SK-N-SH treated with all-trans-retinoic acid at 6 μM for 48 hours (cell line): ENCODE results near the gene SLC35C1.

Experiments used
- ATAC-seq: fragments of 200-7000 bp; cut with Tn5 transposase; 3 replicates; pipeline ENCODE4 v1.9.1; 2020; ENCODE audit warnings: mild to moderate bottlenecking, moderate library complexity
- ARNTL ChIP-seq: fragments of 450-650 bp; formaldehyde crosslinking; IDR thresholded peaks from 2 replicates; pipeline ENCODE4 v1.5.0; 2020; ENCODE audit warnings: low read depth, mild to moderate bottlenecking, moderate library complexity, borderline replicate concordance
- BACH2 ChIP-seq: fragments of 250-450 bp; sonication (Bioruptor Pico); IDR thresholded peaks from 2 replicates; pipeline ENCODE4 v1.9.0; 2021; ENCODE audit warnings: mild to moderate bottlenecking, borderline replicate concordance
- CREB5 ChIP-seq: fragments of 250-450 bp; sonication (Bioruptor Pico); IDR thresholded peaks from 2 replicates; pipeline ENCODE4 v1.5.1; 2020; ENCODE audit warnings: low read depth, mild to moderate bottlenecking, moderate library complexity
- CSDC2 ChIP-seq: fragments of 250-450 bp; sonication (Bioruptor Pico); IDR thresholded peaks from 2 replicates; pipeline ENCODE4 v1.5.0; 2020; ENCODE audit warnings: mild to moderate bottlenecking, moderate library complexity
- CSRNP3 ChIP-seq: fragments of 250-450 bp; sonication (Bioruptor Pico); IDR thresholded peaks from 2 replicates; pipeline ENCODE4 v1.5.1; 2021; ENCODE audit warnings: mild to moderate bottlenecking, moderate library complexity
- GLIS3 ChIP-seq: fragments of 250-450 bp; sonication (Bioruptor Pico); IDR thresholded peaks from 2 replicates; pipeline ENCODE4 v1.5.0; 2020; ENCODE audit warnings: mild to moderate bottlenecking, moderate library complexity
- PATZ1 ChIP-seq: fragments of 250-450 bp; sonication (Bioruptor Pico); IDR thresholded peaks from 2 replicates; pipeline ENCODE4 v1.8.0; 2020; ENCODE audit warnings: mild to moderate bottlenecking, moderate library complexity, borderline replicate concordance
- RARB ChIP-seq: fragments of 250-450 bp; sonication (Bioruptor Pico); IDR thresholded peaks from 2 replicates; pipeline ENCODE4 v1.8.0; 2021; ENCODE audit warnings: mild to moderate bottlenecking, moderate library complexity
- SNAI2 ChIP-seq: fragments of 250-450 bp; sonication (Bioruptor Pico); IDR thresholded peaks from 2 replicates; pipeline ENCODE4 v1.5.0; 2020; ENCODE audit warnings: mild to moderate bottlenecking, moderate library complexity
- TCF4 ChIP-seq: fragments of 250-450 bp; sonication (Bioruptor Pico); IDR thresholded peaks from 2 replicates; pipeline ENCODE4 v1.8.0; 2021; ENCODE audit warnings: mild to moderate bottlenecking, moderate library complexity, borderline replicate concordance
- TOX ChIP-seq: fragments of 250-450 bp; sonication (Bioruptor Pico); IDR thresholded peaks from 2 replicates; pipeline ENCODE4 v1.8.0; 2021; ENCODE audit warnings: mild to moderate bottlenecking, moderate library complexity, borderline replicate concordance
- TSHZ2 ChIP-seq: fragments of 250-450 bp; sonication (Bioruptor Pico); IDR thresholded peaks from 2 replicates; pipeline ENCODE4 v1.5.0; 2020; ENCODE audit warnings: mild to moderate bottlenecking, moderate library complexity
- ZC3H10 ChIP-seq: fragments of 250-450 bp; sonication (Bioruptor Pico); IDR thresholded peaks from 2 replicates; pipeline ENCODE4 v1.5.1; 2021; ENCODE audit warnings: mild to moderate bottlenecking, moderate library complexity
- ZFP3 ChIP-seq: fragments of 250-450 bp; sonication (Bioruptor Pico); IDR thresholded peaks from 2 replicates; pipeline ENCODE4 v1.5.0; 2020; ENCODE audit warnings: mild to moderate bottlenecking, moderate library complexity
- ZFP30 ChIP-seq: fragments of 450-650 bp; formaldehyde crosslinking; IDR thresholded peaks from 2 replicates; pipeline ENCODE4 v1.5.0; 2022; ENCODE audit warnings: mild to moderate bottlenecking, moderate library complexity
- ZNF565 ChIP-seq: fragments of 450-650 bp; formaldehyde crosslinking; conservative IDR thresholded peaks from 2 replicates; pipeline ENCODE4 v1.5.0; 2020; ENCODE audit warnings: low read depth, mild to moderate bottlenecking, moderate library complexity
- ZNF70 ChIP-seq: fragments of 450-650 bp; formaldehyde crosslinking; IDR thresholded peaks from 2 replicates; pipeline ENCODE4 v1.5.0; 2020; ENCODE audit warnings: mild to moderate bottlenecking, moderate library complexity
- ZNF8 ChIP-seq: fragments of 450-650 bp; formaldehyde crosslinking; IDR thresholded peaks from 2 replicates; pipeline ENCODE4 v1.5.0; 2020; ENCODE audit warnings: mild to moderate bottlenecking, moderate library complexity

Gene SLC35C1

GRCh38 chr11:45774786-45775185 lies 30.2 kb upstream of the SLC35C1 start (continued):
- TF ChIP-seq ARNTL (CRISPR knock-in tag) (no peak), RARB (CRISPR knock-in tag) (no peak)

- no peak for ATAC-seq
- TF ChIP-seq CSRNP3 (CRISPR knock-in tag) = no peak
- TF ChIP-seq ZFP30 (CRISPR knock-in tag) = no peak
- TF ChIP-seq PATZ1 (CRISPR knock-in tag) = no peak
- no peak for TF ChIP-seq TSHZ2
- TF ChIP-seq SNAI2 = no peak
- TF ChIP-seq GLIS3 (CRISPR knock-in tag) = no peak
- no peak for TF ChIP-seq ZNF8 (CRISPR knock-in tag)
- TF ChIP-seq BACH2 (CRISPR knock-in tag) = no peak
- TF ChIP-seq TOX (CRISPR knock-in tag) = no peak
- TF ChIP-seq ZNF565 = no peak
- TF ChIP-seq ZFP3 (CRISPR knock-in tag) = no peak
- no peak for TF ChIP-seq TCF4 (CRISPR knock-in tag)
- TF ChIP-seq ZC3H10 = no peak
- no peak for TF ChIP-seq ZNF70 (CRISPR knock-in tag)
- no peak for TF ChIP-seq CSDC2
- no peak for TF ChIP-seq CREB5 (CRISPR knock-in tag)
Observed at GRCh38 chr11:45777127-45777969, 27.6 kb upstream of the SLC35C1 start.

- ATAC-seq = no peak
- no peak for TF ChIP-seq ZFP30 (CRISPR knock-in tag)
- no peak for TF ChIP-seq ZNF70 (CRISPR knock-in tag)
Observed at GRCh38 chr11:45778341-45778740, 26.6 kb upstream of the SLC35C1 start.

GRCh38 chr11:45779602-45780001 lies 25.3 kb upstream of the SLC35C1 start:
- no peak for ATAC-seq
- TF ChIP-seq PATZ1 (CRISPR knock-in tag) (no peak), CSDC2 (no peak), TOX (CRISPR knock-in tag) (no peak), ZFP30 (CRISPR knock-in tag) (no peak), TSHZ2 (no peak)
